ENCODE data around the gene CPNE4.

CPNE4 gene

DNA sequence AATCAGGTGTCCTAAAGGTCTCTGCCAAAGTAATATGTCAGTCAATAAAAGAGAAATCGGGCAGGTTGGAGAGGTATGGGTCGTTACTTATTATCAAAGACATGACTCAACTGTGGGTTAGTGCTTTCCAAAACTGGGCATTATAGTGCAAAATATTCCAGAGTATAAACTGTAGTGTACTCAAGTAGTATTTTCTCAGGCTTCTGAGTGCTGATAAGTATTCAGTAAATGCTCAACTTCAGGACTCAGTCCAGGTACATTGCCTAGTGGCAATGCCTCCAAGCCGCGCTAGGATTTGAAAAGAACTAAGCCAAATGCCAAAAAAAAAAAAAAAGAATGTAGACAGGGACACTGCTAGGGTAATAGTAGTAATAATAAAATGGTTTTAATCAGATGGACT, 233.2 kb downstream of the CPNE4 start:
- DNase-seq (ENCODE audit: low read depth, low spot score) = no peak

GRCh38 chr3:131797776-131798175, 237.0 kb downstream of the CPNE4 start:
- no peak for DNase-seq (ENCODE audit: low read depth, low spot score)

- peak; percentile 45 for DNase-seq (ENCODE audit: low read depth, low spot score)
Observed at GRCh38 chr3:131796558-131797198, 238.1 kb downstream of the CPNE4 start.

- no peak for DNase-seq (ENCODE audit: low read depth, low spot score)
Observed at GRCh38 chr3:131796111-131796510, 238.7 kb downstream of the CPNE4 start.

- peak; percentile 74 for DNase-seq (ENCODE audit: low read depth, low spot score)
Observed at GRCh38 chr3:131795390-131796090, 239.3 kb downstream of the CPNE4 start.

- peak; percentile 85 for DNase-seq (ENCODE audit: low read depth, low spot score)
Observed at GRCh38 chr3:131794766-131795388, 239.9 kb downstream of the CPNE4 start.

DNA sequence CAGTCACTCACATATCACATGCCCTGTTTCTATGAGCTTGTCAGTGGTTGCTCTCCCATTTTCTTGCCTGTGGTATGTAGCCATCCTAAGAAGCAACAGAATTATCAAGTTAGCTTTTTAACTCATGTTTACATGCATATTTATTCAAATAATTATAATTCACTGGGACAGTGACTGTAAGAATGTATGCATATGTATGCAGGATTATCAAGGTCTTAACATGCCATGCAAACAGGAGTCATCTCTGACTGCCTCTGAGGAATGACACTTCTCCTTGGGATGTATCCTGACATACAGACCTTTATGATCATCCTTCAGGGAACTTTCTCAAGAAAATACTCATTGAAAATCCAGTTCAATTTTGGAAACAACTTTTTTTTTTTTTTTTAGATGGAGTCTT, 240.9 kb downstream of the CPNE4 start:
- DNase-seq (ENCODE audit: low read depth, low spot score) = no peak

DNA sequence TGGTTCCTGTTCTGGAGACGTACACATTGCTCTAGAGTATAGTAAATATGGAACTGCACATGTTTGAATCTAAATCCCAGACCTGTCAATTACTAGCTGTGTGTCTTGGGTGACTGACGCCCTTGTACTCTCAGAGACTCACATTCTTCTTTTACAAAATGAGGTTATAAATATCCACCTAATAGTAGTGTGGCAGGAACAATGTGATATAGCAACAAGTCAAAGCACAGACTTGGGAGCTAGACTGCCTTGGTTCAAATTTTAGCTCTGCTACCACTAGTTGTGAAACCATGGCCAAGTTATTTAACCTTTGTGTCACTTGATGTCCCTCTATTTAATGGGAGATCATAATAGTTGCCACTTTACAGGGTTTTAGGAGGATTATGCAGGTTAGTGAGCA, 245.6 kb downstream of the CPNE4 start:
- no peak for DNase-seq (ENCODE audit: low read depth, low spot score)

GRCh38 chr3:131786386-131786785, 248.4 kb downstream of the CPNE4 start:
- DNase-seq (ENCODE audit: low read depth, low spot score) = no peak

- peak; percentile 31 for DNase-seq (ENCODE audit: low read depth, low spot score)
Observed at GRCh38 chr3:131782751-131783150, 252.1 kb downstream of the CPNE4 start.

- DNase-seq (ENCODE audit: low read depth, low spot score) = no peak
Observed at GRCh38 chr3:131778526-131778925, 256.3 kb downstream of the CPNE4 start.

DNA sequence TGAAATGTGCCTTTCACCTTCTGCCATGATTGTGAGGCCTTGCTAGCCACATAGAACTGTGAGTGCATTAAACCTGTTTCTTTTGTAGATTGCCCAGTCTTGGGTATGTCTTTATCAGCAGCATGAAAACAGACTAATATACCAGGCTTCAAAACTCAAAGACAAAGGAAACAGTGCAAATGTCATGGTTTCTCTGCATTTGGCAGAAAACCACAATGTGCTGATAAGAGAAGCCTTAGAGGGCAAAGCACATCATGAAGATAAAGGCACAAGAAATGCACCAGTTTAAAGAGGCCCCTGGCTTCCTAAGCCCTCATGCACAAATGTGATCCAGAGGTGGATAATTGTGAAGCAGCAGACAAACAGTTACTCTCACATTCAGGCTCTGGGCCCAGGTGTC, 259.2 kb downstream of the CPNE4 start:
- DNase-seq (ENCODE audit: low read depth, low spot score) = no peak

DNA sequence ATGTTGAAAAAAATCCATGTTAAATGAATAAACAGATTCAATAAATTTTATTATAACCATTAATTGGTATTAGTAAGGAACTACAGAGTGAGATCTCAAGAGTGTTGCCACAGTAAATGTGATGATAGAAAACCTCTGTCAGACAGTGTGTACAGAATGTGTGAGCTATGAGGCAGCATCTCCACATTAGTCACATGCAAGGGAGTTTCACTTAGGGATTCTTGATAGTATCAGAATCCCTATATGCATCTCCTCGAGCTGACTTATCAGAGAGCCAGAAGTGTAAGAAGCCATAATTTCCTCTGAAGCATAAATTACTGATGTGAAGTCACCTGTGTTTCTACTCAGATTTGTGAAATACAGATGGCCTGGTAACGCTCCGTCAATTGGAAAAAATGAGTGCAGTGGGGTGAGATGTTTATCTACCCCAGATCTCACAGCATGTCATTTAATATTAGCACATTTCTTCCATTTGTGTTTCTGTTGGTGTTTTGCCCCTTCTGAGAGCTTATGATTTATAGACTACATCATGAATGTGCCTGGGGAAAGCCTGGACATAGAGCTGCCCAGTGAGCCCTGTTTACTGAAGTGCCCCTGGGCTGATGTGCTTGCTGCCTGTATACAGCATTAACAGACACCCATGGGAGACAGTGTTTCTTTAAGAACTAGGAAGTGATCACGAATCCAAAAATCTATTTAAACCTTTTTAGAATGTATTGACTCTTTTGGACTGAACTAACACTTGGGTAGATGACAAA, 262.4 kb downstream of the CPNE4 start:
- no peak for DNase-seq (ENCODE audit: low read depth, low spot score)

- no peak for DNase-seq (ENCODE audit: low read depth, low spot score)
Observed at GRCh38 chr3:131762981-131763564, 271.7 kb downstream of the CPNE4 start.

DNA sequence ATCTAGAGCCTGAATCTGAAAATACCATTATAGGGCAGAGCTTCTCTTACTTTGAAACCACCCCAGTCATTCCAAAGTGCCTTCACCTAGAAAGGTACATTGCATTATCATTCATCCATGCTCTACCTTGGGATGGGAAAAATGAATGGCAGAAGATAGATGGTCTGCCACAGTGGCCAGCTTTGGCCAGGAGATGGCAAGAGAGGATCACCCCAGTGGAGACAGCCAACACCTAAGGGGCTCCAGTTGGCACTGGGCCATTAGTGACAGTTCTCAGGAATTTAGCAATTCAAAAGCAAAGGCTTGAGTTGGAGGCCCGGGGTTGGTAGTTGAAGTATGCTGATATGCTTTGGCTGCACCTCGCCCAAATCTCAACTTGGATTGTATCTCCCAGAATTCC, 278.4 kb downstream of the CPNE4 start:
- DNase-seq (ENCODE audit: low read depth, low spot score) = no peak

DNA sequence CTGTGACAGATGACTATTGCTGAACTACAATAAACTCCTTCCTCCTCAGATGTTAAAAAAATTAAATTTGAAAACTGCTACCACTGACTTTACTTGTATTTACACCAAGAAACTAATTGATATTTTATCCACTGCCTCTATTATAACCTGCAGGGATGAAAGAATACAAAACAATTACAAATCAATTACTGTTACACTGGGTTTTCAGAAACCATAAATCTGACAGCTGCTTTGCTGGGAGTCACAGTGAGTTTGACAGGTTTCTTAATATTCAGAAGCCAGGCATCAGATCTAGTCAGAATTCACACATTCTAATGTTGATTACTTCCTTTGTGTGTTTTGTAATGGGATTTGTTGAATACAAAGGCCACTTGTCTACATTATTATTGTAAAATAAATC, 279.4 kb downstream of the CPNE4 start:
- DNase-seq (ENCODE audit: low read depth, low spot score) = no peak

- no peak for DNase-seq (ENCODE audit: low read depth, low spot score)
Observed at GRCh38 chr3:131750256-131750655, 284.6 kb downstream of the CPNE4 start.

DNA sequence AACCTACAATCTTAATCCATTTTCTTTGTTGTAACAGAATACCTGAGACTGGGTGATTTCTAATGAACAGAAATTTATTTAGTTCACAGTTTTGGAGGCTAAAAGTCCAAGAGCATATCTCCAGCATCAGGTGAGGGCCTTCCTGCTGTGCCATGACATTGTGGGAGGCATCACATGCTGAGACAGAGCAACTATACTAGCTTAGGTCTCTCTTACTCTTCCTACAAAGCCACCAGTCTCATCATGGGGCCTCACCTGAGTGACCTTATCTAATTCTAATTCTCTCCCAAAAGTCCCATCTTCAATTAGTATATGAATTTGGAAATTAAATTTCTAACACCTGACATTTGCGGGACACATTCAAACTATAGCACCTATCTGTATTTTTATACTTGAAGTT, 285.0 kb downstream of the CPNE4 start:
- DNase-seq (ENCODE audit: low read depth, low spot score) = no peak

DNA sequence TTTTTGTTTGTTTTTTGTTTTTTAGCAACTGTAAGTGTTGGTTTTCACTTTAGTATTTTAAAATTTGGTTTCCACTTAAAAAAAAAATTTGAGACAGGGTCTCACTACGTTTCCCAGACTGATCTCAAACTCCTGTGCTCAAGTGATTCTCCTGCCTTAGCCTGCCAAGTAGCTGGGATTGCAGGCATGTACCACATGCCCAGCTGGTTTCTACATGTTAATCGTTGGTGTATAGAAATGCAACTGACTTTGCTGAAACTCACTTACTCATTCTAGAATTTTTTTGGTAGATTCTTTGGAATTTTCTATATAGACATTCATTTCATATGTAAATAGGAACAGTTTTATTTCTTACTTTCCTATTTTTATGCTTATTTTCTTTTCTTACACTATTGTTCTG, 287.3 kb downstream of the CPNE4 start:
- DNase-seq (ENCODE audit: low read depth, low spot score) = no peak

- no peak for DNase-seq (ENCODE audit: low read depth, low spot score)
Observed at GRCh38 chr3:131744765-131745164, 290.0 kb downstream of the CPNE4 start.

DNA sequence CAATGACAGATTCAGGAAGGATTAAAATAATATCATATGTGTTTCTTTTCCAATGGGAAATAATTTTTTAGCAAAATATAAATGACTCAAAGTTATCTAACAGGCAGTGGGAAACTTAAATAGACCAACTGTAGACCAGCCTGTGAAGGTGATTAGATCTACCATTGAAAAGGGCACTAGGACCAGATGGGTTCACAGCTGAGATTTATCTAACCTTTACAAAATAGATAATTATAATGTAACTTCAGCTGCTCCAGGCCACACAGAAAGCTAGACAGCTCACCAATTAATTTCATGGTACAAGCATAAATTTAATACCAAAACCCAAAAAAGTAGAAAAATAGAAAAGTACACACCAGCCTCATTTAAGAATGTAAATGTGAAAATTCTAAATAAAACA, 291.7 kb downstream of the CPNE4 start:
- DNase-seq (ENCODE audit: low read depth, low spot score) = no peak

GRCh38 chr3:131739211-131739610, 295.6 kb downstream of the CPNE4 start:
- no peak for DNase-seq (ENCODE audit: low read depth, low spot score)
